ENCODE measurements around the gene TMEM184B.

Gene TMEM184B

DNA sequence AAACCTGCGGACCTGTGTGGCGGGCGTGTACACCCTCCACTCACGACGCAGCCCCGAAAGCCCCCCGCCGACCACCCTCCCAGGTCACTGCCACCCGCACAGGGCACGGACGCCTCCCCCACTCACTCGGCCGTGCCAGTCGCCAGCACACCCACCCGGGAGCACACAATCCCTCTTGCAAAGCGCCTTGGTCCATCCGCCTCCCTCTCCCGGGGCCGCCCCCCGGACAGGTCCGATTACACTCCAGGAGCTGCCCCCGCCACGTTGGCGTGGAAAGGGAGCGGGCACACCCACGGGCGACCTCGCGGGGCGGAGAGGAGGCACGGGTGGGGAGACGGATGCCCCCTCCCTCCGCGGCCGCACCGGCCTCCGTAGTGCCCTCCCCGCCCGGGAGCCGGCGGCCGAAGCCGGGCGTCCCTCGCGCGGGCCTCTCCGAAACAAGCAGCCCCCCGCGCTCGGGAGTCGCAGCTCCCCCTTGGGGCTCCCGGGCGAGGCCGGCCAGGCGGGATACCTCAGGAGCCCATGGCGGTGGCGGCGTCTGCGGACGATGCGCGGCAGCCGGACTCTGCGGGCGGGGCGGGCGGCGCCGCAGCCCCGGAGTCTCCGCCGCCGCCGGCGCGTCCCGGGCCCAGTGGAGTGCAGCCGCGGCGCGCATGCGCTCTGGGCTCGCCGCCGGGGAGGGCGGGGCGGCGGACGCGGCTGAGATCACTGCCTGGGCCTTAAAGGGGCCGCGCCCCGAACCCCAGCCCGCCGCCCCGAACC is at the start of gene TMEM184B:
Gene TMEM184B (minus strand): TSS at position 638 of the 762 bp plus-strand sequence. CDS start 25,049 bp downstream, outside the sequence.
- no peaks in the 10 kb centered on the region for H3K9me3 Mint-ChIP-seq (ENCODE audit: low read depth)
- no peaks in the 10 kb centered on the region for H3K27me3 Mint-ChIP-seq
- H3K4me1 Mint-ChIP-seq (ENCODE audit: low read depth) = peaks cover 40% of the 10 kb centered on the region
- H3K4me3 Mint-ChIP-seq = peak within 1 kb of the TSS; percentile 93
- no peaks in the 10 kb centered on the region for H3K36me3 Mint-ChIP-seq
- H3K27ac Mint-ChIP-seq = peak within 1 kb of the TSS; percentile 90

DNA sequence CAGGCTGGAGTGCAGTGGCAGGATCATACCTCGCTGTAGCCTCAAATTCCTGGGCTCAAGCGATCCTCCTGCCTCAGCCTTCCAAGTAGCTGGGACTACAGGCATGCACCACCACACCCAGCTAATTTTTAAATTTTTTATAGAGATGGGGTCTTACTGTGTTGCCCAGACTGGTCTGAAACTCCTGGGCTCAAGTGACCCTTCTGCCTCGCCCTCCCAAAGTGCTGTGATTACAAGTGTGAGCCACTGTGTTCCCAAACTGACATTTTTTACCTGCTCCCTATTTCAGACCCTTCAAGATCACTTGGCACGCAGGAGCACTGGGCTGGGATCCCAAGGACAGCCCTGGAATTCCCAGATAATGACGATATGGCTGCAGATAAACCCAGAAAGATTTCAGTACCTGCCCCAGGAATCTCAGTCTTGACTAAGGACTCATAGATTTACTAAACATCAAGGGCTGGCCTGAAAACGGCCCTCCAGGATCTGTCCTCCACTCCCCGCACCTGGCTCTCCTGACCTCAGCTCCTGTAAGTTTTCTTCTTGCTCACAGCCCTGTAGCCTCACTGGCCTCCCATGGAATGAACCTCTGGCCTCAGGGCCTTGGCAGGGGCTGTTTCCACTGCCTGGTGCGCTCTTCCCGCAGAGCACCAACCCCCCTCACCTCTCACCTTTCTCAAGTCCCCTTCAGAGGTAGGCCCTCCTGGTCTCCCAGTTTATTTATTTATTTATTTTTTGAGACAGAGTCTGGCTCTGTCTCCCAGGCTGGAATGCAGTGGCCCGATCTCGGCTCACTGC is 48.0 kb upstream of the TMEM184B start:
- no peaks in the 10 kb centered on the region for H3K36me3 Mint-ChIP-seq
- H3K27me3 Mint-ChIP-seq = no peaks in the 10 kb centered on the region
- H3K4me3 Mint-ChIP-seq = no peak overlapping the region
- peaks cover 8% of the 10 kb centered on the region for H3K4me1 Mint-ChIP-seq (ENCODE audit: low read depth)
- H3K9me3 Mint-ChIP-seq (ENCODE audit: low read depth) = no peaks in the 10 kb centered on the region
- no peak overlapping the region for H3K27ac Mint-ChIP-seq

DNA sequence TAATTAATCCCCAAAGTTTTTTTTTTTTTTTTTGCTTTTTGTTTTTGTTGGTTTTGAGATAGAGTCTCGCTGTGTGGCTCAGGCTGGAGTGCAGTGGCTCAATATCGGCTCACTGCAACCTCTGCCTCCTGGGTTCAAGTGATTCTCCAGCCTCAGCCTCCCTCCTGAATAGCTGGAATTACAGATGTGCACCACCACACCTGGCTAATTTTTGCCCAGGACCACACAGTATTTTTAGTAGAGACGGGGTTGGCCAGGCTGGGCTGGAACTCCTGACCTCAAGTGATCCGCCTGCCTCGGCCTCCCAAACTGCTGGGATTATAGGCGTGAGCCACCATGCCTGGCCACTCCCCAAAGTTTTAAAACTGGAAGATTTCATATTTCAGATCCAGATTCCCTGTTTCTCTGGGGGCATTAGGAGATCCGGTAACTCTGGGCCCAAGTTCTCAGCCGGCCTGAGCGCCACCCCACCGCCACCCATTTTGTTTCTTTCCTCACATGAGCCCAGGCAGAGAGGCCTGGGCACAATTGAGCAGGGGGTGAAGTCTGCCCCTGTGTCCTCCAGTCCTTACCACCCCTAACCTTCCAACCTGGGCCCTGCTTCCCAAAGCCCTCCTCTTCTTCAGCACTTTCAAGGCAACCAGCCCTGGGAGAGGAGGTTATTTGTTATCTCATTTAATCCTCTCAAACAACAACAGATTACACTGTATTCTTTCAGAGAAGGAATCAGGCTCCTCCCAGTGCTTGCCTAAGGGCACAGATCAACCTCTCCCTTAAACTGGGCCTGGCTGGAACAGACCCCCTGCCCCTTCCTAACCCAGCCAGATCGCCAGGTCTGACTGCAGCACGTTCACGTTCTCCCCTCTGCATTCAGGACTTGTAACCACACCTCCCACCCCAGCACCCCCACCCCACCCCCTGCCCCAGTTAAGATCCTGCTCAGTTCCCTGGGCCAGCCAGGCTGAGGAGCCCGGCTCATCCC is 46.3 kb upstream of the TMEM184B start:
- H3K27ac Mint-ChIP-seq = no peak overlapping the region
- peaks cover 25% of the 10 kb centered on the region for H3K4me1 Mint-ChIP-seq (ENCODE audit: low read depth)
- H3K27me3 Mint-ChIP-seq = no peaks in the 10 kb centered on the region
- H3K4me3 Mint-ChIP-seq = peak overlapping the region; percentile 25
- no peaks in the 10 kb centered on the region for H3K9me3 Mint-ChIP-seq (ENCODE audit: low read depth)
- no peaks in the 10 kb centered on the region for H3K36me3 Mint-ChIP-seq

DNA sequence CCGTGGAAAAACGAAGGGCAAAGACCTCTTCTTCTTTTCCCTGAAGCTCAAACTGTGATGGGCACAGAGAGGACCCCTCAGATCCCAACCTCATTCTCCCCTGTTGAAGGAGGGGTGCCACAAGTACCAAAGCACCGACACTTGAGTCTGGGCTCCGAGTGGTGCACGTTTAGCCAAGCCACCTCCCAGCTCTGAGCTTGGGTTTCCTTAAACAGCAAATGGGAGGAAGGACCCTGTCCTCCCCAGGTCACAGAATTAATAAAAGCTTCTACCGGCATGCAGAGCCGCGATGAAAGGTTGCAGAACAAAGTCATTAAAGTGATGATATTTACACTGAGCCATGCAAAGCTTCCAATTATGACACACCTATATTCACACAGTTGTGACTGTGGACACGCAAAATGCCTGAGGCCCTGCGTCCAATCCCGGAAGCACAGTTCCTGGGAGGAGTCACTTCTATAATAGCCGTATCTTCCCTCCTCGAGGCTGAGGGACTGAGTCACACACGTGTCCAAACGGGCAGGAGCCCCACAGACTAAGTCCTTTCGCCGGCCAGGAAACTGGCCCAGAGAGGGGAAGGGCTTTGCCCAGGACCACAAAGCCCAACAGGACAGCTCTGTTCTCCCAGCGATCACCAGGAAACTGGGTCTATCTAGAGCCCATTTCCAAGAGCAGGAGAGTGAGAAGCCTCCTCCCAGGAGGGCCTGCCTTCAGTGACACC is 45.3 kb upstream of the TMEM184B start:
- H3K27me3 Mint-ChIP-seq = no peaks in the 10 kb centered on the region
- peak overlapping the region; percentile 77 for H3K4me3 Mint-ChIP-seq
- H3K36me3 Mint-ChIP-seq = no peaks in the 10 kb centered on the region
- H3K27ac Mint-ChIP-seq = peak overlapping the region; percentile 77
- no peaks in the 10 kb centered on the region for H3K9me3 Mint-ChIP-seq (ENCODE audit: low read depth)
- peaks cover 32% of the 10 kb centered on the region for H3K4me1 Mint-ChIP-seq (ENCODE audit: low read depth)

DNA sequence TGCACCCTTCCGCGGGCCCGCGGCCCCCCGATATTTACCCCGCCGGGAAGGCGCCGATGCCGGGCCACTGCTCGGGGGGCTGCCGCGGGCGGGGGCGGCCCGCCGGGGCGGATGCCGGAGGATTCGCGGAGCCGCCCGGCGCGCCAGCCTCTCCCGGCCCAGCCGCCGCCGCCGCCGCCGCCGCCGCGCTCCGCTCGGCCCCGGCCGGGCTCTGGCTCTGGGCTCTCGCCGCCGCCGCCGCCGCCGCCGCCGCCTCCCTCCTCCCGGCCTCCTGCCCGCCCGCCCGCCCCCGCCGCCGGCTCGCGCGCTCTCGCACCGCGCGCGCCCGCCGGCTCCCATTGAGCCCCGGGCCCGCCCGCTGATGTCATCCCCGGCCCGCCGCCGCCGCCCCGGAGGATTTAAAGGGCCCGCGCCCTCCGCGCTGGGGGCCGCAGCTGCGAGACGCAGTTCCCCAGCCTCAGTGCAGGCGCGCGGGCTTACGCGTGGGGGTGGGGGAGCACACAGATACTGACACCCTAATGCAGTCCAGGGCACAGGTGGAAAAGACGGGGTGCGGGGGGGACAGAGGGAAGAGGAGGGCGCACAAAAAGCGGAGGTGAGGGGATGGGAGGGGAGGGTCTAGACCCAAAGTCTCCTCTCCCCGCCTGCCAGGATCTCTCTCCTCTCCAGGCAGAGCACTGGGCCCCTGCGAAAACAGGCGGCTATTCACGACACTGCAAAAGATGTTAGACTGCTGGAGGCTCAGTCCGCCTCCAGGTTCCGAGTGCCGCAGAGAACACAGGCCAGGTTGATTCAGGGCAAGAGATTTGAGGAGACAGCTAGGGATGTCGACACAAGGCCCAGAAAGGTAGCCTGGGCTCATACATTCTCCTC is 44.5 kb upstream of the TMEM184B start, which contains the start of gene CSNK1E:
Gene CSNK1E (minus strand): TSS at position 312 of the 873 bp plus-strand sequence. CDS start 3,276 bp downstream, outside the sequence.
- Mint-ChIP-seq H3K27me3 (no peaks in the 10 kb centered on the region), H3K36me3 (no peaks in the 10 kb centered on the region), H3K27ac (peak within 1 kb of the TSS; percentile 83), H3K4me1 (ENCODE audit: low read depth) (peaks cover 39% of the 10 kb centered on the region), H3K4me3 (peak within 1 kb of the TSS; percentile 86), H3K9me3 (ENCODE audit: low read depth) (no peaks in the 10 kb centered on the region)

DNA sequence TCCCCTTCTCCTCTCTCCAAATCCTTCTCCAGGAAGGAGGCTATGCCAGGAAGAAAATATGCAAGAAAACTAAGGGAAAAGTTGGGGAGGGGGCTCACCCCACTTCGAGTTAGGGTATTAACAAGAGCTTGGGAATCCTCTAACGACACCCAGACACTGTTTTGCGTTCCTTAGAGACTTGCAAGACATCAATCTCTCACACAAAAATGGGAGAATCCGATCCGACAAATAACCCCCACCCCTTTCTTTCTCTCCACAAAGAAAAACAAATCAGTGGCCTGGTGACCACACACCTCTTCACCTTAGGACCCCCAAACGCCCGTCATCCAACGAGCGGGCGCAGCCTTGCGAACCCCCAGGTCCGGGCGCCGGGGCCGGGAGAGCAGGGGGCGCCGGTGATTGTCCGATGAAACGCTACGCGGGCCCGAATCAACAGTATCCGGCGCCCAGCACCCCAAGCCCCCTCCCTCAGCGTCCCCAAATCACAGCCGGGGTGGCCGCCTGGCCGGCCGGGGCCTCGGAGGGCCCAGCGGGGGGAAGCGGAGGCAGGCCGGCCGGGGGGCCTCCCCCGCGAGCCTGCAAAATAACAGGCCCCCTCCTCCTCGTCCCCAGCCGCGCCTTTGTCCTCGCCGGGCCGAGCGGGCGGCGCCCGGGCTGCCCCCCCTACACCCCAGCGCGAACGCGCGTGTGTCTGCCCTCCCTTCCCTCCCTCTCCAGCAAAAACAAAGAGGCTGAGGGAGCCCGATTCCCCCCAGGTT is 43.7 kb upstream of the TMEM184B start:
- Mint-ChIP-seq H3K4me1 (ENCODE audit: low read depth) (peaks cover 42% of the 10 kb centered on the region), H3K27ac (peak overlapping the region; percentile 83), H3K36me3 (no peaks in the 10 kb centered on the region), H3K4me3 (peak overlapping the region; percentile 86), H3K9me3 (ENCODE audit: low read depth) (no peaks in the 10 kb centered on the region), H3K27me3 (no peaks in the 10 kb centered on the region)

DNA sequence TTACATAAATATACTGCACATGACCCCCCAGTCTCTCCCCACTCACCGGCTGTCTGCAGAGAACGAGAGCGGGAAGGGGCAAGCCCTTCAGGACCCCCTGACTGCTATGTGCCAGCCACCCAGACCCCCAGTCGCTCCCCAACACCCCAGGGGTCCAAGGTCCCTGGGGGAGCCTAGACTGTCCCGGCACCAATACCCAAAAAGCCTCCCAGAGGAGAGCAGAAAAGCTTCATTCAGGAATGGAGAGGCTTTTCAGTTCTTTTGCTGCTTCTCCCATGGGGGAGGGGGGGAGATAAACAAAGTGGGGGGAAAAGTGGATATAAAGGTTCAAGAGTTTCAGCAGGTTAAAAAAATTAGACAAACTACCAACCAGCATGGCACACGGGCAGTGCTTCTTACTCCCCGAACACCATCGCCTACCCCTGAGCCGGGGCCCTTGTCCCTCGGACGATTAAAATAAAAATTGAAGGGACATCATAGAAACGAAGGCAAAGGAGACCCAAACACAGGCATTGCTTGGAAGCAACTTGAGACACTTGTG is 43.1 kb upstream of the TMEM184B start:
- Mint-ChIP-seq H3K27ac (peak overlapping the region; percentile 83), H3K4me1 (ENCODE audit: low read depth) (peaks cover 48% of the 10 kb centered on the region), H3K36me3 (no peaks in the 10 kb centered on the region), H3K9me3 (ENCODE audit: low read depth) (no peaks in the 10 kb centered on the region), H3K4me3 (peak overlapping the region; percentile 86), H3K27me3 (no peaks in the 10 kb centered on the region)

DNA sequence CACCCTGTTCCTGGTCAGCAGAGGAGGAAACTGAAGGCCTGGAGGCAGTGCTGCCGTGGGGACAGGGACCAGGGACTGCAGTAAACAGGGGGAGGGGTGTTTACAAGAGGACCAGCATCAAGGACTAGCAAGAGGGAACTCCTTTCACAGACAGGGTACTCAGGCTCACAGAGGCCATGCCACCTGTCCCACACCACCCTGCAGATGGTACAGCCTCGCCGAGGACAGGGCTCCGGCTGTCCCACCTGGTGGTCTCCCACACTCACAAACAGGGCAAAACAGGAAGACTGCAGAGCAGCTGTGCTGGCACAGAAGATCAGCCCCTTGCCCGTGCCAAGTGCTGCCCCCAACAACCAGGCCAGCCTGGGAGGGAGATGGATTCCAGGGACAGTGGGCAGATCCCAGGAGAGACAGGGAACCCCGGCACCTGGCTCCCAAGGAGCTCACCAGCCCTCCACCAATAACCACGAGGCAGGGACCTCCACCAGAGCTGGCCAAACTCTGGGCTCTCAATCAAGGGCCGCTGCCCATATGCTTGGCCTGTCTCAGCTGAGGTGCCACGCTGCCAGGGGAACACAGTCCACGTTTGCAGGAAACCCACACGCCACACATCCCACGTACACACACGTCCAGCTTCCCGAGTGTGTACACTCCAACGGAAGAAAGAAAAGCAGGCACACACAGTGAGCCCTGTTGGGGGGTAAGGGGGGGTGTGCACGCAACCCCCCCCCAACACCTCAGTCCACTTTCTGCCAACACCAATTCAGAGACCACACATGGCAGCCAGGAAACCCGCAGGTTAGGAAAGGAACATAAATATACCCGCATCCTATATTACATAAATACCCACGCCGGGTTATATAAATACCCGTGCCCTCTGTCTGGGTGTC is 42.4 kb upstream of the TMEM184B start:
- Mint-ChIP-seq H3K27ac (peak overlapping the region; percentile 83), H3K4me1 (ENCODE audit: low read depth) (peaks cover 50% of the 10 kb centered on the region)

DNA sequence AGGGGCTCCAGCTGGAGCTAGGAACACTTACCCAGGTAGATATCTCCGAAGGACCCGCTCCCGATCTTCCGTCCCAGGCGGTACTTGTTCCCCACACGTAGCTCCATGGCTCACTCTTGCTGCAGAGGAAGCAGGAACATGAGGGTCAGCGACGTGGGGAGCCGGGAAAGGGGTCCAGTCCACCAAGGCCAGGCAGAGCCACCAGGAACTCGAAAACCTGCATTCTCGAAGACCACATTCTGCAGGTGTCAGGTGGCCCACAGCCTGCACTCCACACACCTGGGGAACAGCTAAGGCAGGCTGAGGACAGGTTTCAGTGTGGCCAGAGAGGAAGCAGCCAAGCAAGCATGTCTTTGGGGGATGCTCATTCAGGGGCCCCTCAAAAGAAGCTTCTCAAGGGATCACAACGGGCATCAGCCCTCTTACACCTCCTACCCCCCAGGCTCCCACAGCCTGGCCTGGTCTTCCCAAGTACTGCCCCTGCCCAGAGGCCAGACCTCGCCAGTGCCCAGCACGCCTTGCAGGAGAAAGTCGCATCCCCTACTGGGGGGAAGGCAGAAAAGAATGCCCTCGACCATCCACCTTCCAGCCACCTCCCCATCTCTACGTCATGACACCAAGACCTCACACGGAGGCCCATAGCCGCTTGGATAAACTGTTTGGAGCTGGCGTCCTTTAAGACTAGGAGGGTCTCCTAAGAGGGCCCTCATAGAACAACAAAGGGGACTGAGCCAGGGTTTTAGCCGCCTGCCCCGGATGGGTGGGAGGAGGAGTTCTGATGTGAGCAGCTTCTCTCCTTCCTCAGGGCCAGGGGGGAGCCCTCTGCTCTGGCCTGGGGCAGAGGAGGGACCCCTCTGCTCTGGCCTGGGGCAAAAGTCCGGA is 41.5 kb upstream of the TMEM184B start:
- peak overlapping the region; percentile 68 for H3K27ac Mint-ChIP-seq
- H3K4me3 Mint-ChIP-seq = peak overlapping the region; percentile 86
- no peaks in the 10 kb centered on the region for H3K27me3 Mint-ChIP-seq
- no peaks in the 10 kb centered on the region for H3K9me3 Mint-ChIP-seq (ENCODE audit: low read depth)
- no peaks in the 10 kb centered on the region for H3K36me3 Mint-ChIP-seq
- peaks cover 50% of the 10 kb centered on the region for H3K4me1 Mint-ChIP-seq (ENCODE audit: low read depth)

More for the DNA sequence above, 42.4 kb upstream of the TMEM184B start:
- H3K4me3 Mint-ChIP-seq = peak overlapping the region; percentile 86
- no peaks in the 10 kb centered on the region for H3K9me3 Mint-ChIP-seq (ENCODE audit: low read depth)
- H3K36me3 Mint-ChIP-seq = no peaks in the 10 kb centered on the region
- H3K27me3 Mint-ChIP-seq = no peaks in the 10 kb centered on the region

DNA sequence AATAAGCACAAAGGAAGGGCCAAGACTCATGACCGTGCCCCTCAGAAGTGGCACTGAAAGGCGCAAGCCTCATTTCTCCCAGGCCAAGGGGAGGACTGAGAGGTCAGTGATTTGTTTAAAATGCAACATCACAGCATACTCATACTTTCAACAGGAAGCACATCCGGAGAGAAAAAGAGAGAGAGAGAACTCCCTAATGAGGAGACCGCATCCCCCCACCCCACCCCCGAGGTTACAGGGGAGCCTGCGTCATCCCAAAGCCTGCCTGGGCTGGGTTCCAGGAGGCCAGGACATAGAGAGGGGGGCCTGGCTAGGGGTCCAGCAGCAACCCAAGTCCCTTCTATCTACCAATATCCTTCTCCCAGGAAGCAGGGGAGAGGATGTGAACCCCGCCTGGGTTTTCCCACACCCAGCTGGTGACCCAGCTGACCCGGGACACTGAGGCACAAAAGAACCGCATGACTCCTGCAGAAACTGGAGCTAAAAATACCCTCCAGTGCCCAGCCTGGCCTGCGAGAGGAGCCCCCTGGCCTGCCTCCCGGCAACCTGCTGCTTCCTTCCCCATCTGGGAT is 40.7 kb upstream of the TMEM184B start:
- H3K9me3 Mint-ChIP-seq (ENCODE audit: low read depth) = no peaks in the 10 kb centered on the region
- H3K4me1 Mint-ChIP-seq (ENCODE audit: low read depth) = peaks cover 53% of the 10 kb centered on the region
- peak overlapping the region; percentile 52 for H3K4me3 Mint-ChIP-seq
- H3K36me3 Mint-ChIP-seq = peaks cover under 1% of the 10 kb centered on the region
- no peaks in the 10 kb centered on the region for H3K27me3 Mint-ChIP-seq
- H3K27ac Mint-ChIP-seq = peak overlapping the region; percentile 86

Measured in activated naive CD8-positive, alpha-beta T cell (primary cell).